GM12874 (cell line): Measurements from ENCODE around the gene GRIN3B.

Experiments
- CTCF ChIP-seq: IDR thresholded peaks from 2 replicates; pipeline ENCODE4 v1.5.1; 2011; ENCODE audit warnings: low read depth, mild to moderate bottlenecking, control low read depth, low read length, moderate library complexity; ENCODE audit not compliant: insufficient read depth

GRIN3B gene

GRCh38 chr19:1000095-1000494 lies at the start of gene GRIN3B:
GRIN3B (plus strand) TSS chr19:1000419; CDS start chr19:1000438, 19 bp downstream.
- TF ChIP-seq CTCF, result peak; percentile 66

- no peak for TF ChIP-seq CTCF
Observed at GRCh38 chr19:952049-952679, 48.1 kb upstream of the GRIN3B start.

DNA sequence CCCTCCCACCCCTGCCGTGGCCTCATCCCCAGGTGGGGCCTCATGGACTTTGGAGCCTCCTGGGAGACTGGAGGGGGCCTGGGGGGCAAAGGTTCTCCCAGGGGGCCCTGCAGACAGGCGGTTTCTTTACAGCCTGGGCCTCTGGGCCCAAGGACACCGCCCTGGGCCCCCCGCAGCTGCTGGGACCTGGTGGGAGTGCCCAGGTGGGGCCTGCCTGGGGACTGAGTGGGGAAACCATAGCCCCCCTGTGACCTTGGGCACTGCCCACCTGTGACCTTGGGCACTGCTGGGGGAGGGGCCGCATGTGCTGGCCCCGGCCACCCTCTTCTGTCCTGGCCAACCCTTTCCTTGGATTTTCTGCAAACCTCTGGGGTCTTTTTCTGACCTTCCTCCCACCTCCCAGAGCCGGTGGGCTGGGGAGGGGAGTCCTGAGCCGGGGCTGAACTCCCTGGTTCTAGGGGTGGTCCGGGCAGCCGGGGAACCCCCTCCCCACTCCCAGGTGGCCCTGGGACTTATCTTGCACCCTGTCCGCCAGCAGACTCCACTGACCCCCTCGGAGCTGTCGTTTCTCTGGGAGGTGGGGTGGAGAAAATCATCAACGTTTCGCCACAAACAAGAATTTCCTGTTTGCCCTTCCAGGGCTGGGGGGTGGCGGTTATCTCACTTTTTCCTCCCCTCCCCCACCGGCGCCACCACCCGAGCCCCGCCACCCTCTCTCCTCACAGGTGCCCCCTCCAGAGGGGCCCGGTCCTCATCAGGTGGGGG lies 47.4 kb upstream of the GRIN3B start:
- no peak for TF ChIP-seq CTCF

GRCh38 chr19:953445-954271 lies 46.6 kb upstream of the GRIN3B start:
- no peak for TF ChIP-seq CTCF

DNA sequence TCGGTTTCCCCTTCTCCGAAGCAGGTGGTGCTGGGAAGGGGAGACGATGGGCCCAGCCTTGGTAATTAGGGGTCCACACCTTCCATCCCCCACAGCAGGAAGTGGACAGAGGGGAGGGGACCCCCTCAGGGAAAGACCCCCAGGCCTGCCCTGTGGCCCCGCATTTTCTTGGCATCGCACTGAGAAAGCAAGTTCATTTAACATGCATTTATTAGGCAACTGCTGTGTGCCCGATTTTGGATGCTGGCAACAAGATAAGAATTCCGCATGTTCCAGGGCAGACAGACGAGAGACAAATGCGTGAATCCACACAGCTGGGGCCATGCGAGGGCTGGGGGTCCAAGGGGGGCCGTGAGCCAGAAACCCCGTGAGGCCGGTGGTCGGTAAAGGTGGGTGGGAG lies 45.9 kb upstream of the GRIN3B start:
- no peak for TF ChIP-seq CTCF

DNA sequence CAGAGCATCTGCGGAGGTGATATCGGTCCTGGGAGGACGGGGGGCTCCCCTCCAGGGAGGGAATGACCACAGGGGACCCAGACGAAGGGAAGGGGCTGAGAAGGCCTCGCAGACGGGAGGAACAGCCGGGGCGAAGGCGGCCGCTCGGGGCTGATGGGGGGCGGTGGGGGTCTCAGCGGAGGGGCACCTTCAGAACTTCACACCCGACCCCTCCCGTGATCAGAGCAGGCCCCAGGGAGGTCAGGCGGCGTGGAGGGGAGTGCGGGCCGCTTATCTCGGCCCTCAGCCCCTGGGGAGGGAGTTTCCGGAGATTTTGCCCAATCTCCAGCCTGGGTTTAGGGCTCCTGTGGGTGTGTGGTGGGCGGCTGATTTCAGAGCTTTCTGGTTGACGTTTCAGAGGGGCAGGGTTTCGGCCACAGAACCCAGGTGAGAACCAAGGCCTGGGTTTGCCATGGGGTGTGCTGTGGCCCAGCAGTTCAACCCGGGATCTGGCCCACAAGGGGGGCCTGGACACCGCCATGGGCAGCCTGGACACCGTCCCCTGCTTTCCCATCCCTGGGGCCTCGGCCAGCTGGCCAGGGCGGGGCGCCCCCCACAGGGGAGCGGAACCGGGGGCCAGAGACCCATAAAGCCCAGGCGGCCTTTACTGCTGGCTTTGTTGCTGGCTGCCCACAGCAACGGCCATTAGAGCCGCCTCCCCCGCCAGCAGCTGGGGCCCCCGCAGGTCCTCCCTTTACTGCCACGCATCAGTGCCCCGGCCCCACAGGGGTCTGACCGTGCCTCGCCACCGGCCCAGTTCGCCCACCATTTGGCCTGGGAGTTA lies 45.3 kb upstream of the GRIN3B start:
- TF ChIP-seq CTCF, result no peak
